ENCODE results near the gene CASZ1. TPM values are rescaled to one million over a fixed set of nuclear protein-coding genes. Genes with fewer than 3 reads are reported as not detected.

The CASZ1 gene
- total RNA-seq, 8 experiments from 2014 or later, result 0.46 to 15.1 (median 6.4) TPM

GRCh38 chr1:10802944-10803715, 6.7 kb upstream of the CASZ1 start:
- in situ Hi-C loops (cut with MboI; ENCODE audit: low pct_unique_long_range_greater_than_20kb in 2 of 9, low sequenced_read_pairs in 9 of 9, unreplicated experiment in 9 of 9), result no loop called here
- ATAC-seq (replicated peaks in 6 of 8), result peak in 3 of 8 experiments; percentile 29 to 58 (median 40)
- H3K4me3 ChIP-seq, result no peak overlapping the region
- 23 to 62% (median 60%) methylated on average over 1 to 11 of the region's 12 CpGs; no CpG with 5 or more reads in 1 of the 10 experiments for WGBS, 10 experiments
- peak overlapping the region in 1 of 2 donors; percentile 28 for H3K27ac ChIP-seq
- H3K4me1 ChIP-seq (replicated peaks in 1 of 2), result peaks cover 0 to 11% of the 10 kb centered on the region in 2 donors

- WGBS, 10 experiments, result 6 to 100% (median 66%) methylated on average over 1 to 3 of the region's 3 CpGs; no CpG with 5 or more reads in 2 of the 10 experiments
- in situ Hi-C loops (cut with MboI; ENCODE audit: low pct_unique_long_range_greater_than_20kb in 2 of 9, low sequenced_read_pairs in 9 of 9, unreplicated experiment in 9 of 9), result no loop called here
- ATAC-seq (replicated peaks in 6 of 8), result no peak
- no peak overlapping the region for H3K4me3 ChIP-seq
- H3K4me1 ChIP-seq (replicated peaks in 1 of 2), result peaks cover 0 to 11% of the 10 kb centered on the region in 2 donors
- H3K27ac ChIP-seq, result no peak overlapping the region
These were observed 4.3 kb upstream of the CASZ1 start for GRCh38 chr1:10800778-10801177.

- in situ Hi-C loops (cut with MboI; ENCODE audit: low pct_unique_long_range_greater_than_20kb in 2 of 9, low sequenced_read_pairs in 9 of 9, unreplicated experiment in 9 of 9), result loop anchor here in 2 of 9 experiments (25.0 kb wide), 2 partner anchors 88 to 112 kb away; no protein-coding TSS in a partner anchor
- Histone ChIP-seq H3K4me1 (replicated peaks in 1 of 2) (peaks cover 0 to 19% of the 10 kb centered on the region in 2 donors), H3K4me3 (no peak overlapping the region), H3K27ac (no peak overlapping the region)
- ATAC-seq (replicated peaks in 6 of 8), result no peak
- 0 to 65% (median 34%) methylated on average over 1 to 6 of the region's 6 CpGs for WGBS, 10 experiments
These were observed 3.3 kb upstream of the CASZ1 start for GRCh38 chr1:10799726-10800125.

GRCh38 chr1:10795276-10796021, 997 bp downstream of the CASZ1 start:
- H3K4me1 ChIP-seq (replicated peaks in 1 of 2), result peaks cover 11 to 34% of the 10 kb centered on the region in 2 donors
- WGBS, 10 experiments, result 0% methylated on average over 1 to 3 of the region's 41 CpGs; no CpG with 5 or more reads in 7 of the 10 experiments
- in situ Hi-C loops (cut with MboI; ENCODE audit: low pct_unique_long_range_greater_than_20kb in 2 of 9, low sequenced_read_pairs in 9 of 9, unreplicated experiment in 9 of 9), result loop anchor here in 2 of 9 experiments (25.0 kb wide), 2 partner anchors 92 to 108 kb away; no protein-coding TSS in a partner anchor
- peak overlapping the region; percentile 35 to 64 (median 54) for H3K4me3 ChIP-seq
- H3K27ac ChIP-seq, result no peak overlapping the region
- no peak for ATAC-seq (replicated peaks in 6 of 8)

- no peak for ATAC-seq (replicated peaks in 6 of 8)
- WGBS, 10 experiments, result no CpG with 5 or more reads among the region's 58 CpGs
- H3K27ac ChIP-seq, result no peak overlapping the region
- H3K4me3 ChIP-seq, result peak overlapping the region; percentile 25 to 64 (median 50)
- peaks cover 11 to 34% of the 10 kb centered on the region in 2 donors for H3K4me1 ChIP-seq (replicated peaks in 1 of 2)
- in situ Hi-C loops (cut with MboI; ENCODE audit: low pct_unique_long_range_greater_than_20kb in 2 of 9, low sequenced_read_pairs in 9 of 9, unreplicated experiment in 9 of 9), result loop anchor here in 2 of 9 experiments (25.0 kb wide), 2 partner anchors 93 to 107 kb away; no protein-coding TSS in a partner anchor
These were observed 1.6 kb downstream of the CASZ1 start for GRCh38 chr1:10794724-10795275.

- Histone ChIP-seq H3K4me1 (replicated peaks in 1 of 2) (peaks cover 13 to 39% of the 10 kb centered on the region in 2 donors), H3K27ac (no peak overlapping the region), H3K4me3 (peak overlapping the region in 3 of 5 donors; percentile 50 to 64 (median 54))
- in situ Hi-C loops (cut with MboI; ENCODE audit: low pct_unique_long_range_greater_than_20kb in 2 of 9, low sequenced_read_pairs in 9 of 9, unreplicated experiment in 9 of 9), result loop anchor here in 2 of 9 experiments (25.0 kb wide), 2 partner anchors 94 to 106 kb away; no protein-coding TSS in a partner anchor
- 0 to 7% (median 4%) methylated on average over 1 to 9 of the region's 9 CpGs for WGBS, 10 experiments
- ATAC-seq (replicated peaks in 6 of 8), result no peak
These were observed 3.3 kb downstream of the CASZ1 start for GRCh38 chr1:10793129-10793651.

- peak in 3 of 8 experiments; percentile 33 to 42 (median 36) for ATAC-seq (replicated peaks in 6 of 8)
- no peak overlapping the region for H3K4me3 ChIP-seq
- 7 to 51% (median 25%) methylated on average over 3 to 8 of the region's 8 CpGs for WGBS, 10 experiments
- in situ Hi-C loops (cut with MboI; ENCODE audit: low pct_unique_long_range_greater_than_20kb in 2 of 9, low sequenced_read_pairs in 9 of 9, unreplicated experiment in 9 of 9), result loop anchor here in 2 of 9 experiments (25.0 kb wide), 2 partner anchors 96 to 104 kb away; no protein-coding TSS in a partner anchor
- H3K4me1 ChIP-seq (replicated peaks in 1 of 2), result peaks cover 13 to 42% of the 10 kb centered on the region in 2 donors
- H3K27ac ChIP-seq, result no peak overlapping the region
These were observed 5.1 kb downstream of the CASZ1 start for GRCh38 chr1:10791105-10791951.

GRCh38 chr1:10789803-10790702, 6.4 kb downstream of the CASZ1 start:
- H3K27ac ChIP-seq, result no peak overlapping the region
- no peak for ATAC-seq (replicated peaks in 6 of 8)
- in situ Hi-C loops (cut with MboI; ENCODE audit: low pct_unique_long_range_greater_than_20kb in 2 of 9, low sequenced_read_pairs in 9 of 9, unreplicated experiment in 9 of 9), result loop anchor here in 2 of 9 experiments (25.0 kb wide), 2 partner anchors 97 to 103 kb away; no protein-coding TSS in a partner anchor
- peaks cover 13 to 35% of the 10 kb centered on the region in 2 donors for H3K4me1 ChIP-seq (replicated peaks in 1 of 2)
- 11 to 75% (median 37%) methylated on average over 3 to 26 of the region's 27 CpGs; no CpG with 5 or more reads in 1 of the 10 experiments for WGBS, 10 experiments
- no peak overlapping the region for H3K4me3 ChIP-seq

- 17 to 78% (median 57%) methylated on average over 1 to 6 of the region's 8 CpGs for WGBS, 10 experiments
- in situ Hi-C loops (cut with MboI; ENCODE audit: low pct_unique_long_range_greater_than_20kb in 2 of 9, low sequenced_read_pairs in 9 of 9, unreplicated experiment in 9 of 9), result loop anchor here in 2 of 9 experiments (25.0 kb wide), 2 partner anchors 98 to 102 kb away; no protein-coding TSS in a partner anchor
- Histone ChIP-seq H3K4me1 (replicated peaks in 1 of 2) (peaks cover 8 to 29% of the 10 kb centered on the region in 2 donors), H3K4me3 (no peak overlapping the region), H3K27ac (no peak overlapping the region)
- ATAC-seq (replicated peaks in 6 of 8), result peak in 1 of 8 experiments; percentile 1
These were observed 7.2 kb downstream of the CASZ1 start for GRCh38 chr1:10789047-10789791.

- ATAC-seq (replicated peaks in 6 of 8), result peak in 6 of 8 experiments; percentile 38 to 94 (median 91)
- in situ Hi-C loops (cut with MboI; ENCODE audit: low pct_unique_long_range_greater_than_20kb in 2 of 9, low sequenced_read_pairs in 9 of 9, unreplicated experiment in 9 of 9), result loop anchor here in 2 of 9 experiments (25.0 kb wide), 2 partner anchors 99 to 101 kb away; no protein-coding TSS in a partner anchor
- H3K4me3 ChIP-seq, result no peak overlapping the region
- 20 to 100% (median 54%) methylated on average over 1 to 8 of the region's 11 CpGs; no CpG with 5 or more reads in 6 of the 10 experiments for WGBS, 10 experiments
- no peak overlapping the region for H3K27ac ChIP-seq
- H3K4me1 ChIP-seq (replicated peaks in 1 of 2), result peaks cover 2 to 25% of the 10 kb centered on the region in 2 donors
These were observed 7.8 kb downstream of the CASZ1 start for GRCh38 chr1:10788592-10789006.

All from motor neuron (in vitro differentiated cells).